HG03469 (cell line): ENCODE measurements around the gene MME.

ENCODE experiments used
- ATAC-seq: cut with Tn5 transposase; IDR thresholded peaks from one replicate; pipeline ENCODE4 v1.9.1; 2021; ENCODE audit warnings: mild to moderate bottlenecking, moderate library complexity, moderate number of reproducible peaks; ENCODE audit not compliant: unreplicated experiment

Gene MME

DNA sequence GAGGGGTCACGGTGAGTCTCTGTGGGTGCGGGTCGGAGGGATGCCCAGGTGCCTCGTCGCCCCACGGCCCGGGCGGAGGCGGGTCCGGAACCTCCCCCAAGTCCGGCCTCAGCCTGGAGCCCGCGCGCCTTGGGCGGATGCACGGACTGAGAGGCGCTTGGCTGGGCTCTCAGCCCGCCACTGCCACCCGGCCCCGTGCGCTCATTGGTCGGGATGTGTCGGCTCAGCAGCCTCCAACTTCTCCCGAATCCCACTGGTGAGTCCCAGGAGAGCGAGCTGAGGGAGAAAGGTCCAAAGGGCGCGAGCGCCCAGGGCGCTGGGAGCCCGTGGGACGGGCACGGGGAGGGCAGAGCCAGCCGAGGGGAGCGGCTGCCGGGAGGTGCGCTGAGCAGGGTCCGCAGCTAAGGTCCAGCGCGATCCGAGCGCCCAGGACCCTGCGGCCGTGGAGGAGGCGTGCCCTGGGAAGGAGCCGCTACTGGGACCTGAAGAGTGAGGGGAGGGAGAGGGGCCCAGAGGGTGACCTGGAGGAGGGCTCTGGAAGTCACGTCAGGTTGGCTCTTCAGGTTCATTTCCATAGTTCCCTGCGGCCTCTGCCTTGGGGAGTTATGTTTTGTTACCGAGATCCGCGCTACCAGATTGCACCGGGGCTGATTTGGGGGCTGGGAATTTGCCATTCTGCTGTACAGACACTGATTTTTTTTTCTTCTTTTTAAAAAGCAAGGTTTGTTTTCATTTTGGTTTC is at the start of gene MME:
Gene MME, plus strand, starts transcription at position 574 of the 742 bp plus-strand sequence. CDS start 3,849 bp downstream, outside the sequence.
- no peak for ATAC-seq

DNA sequence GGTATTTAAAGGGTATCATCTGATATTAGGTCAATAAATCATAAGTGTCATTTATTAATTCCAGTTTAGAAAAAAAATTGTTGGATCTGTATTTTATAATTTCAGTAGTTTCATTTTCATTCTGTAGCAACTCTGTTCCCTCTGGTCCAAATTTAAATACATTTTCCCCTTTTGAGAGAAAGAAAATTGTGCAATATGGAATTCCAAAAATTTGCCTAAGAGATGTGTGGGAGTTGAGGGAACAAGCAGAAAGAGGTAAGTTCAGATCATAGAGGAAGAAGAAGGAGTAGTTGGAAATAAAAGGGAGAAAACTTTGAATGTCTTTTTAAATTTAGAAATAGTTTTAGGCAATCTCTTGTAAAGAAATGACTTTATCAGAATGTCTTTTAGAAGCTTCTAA is 48.9 kb upstream of the MME start:
- no peak for ATAC-seq

DNA sequence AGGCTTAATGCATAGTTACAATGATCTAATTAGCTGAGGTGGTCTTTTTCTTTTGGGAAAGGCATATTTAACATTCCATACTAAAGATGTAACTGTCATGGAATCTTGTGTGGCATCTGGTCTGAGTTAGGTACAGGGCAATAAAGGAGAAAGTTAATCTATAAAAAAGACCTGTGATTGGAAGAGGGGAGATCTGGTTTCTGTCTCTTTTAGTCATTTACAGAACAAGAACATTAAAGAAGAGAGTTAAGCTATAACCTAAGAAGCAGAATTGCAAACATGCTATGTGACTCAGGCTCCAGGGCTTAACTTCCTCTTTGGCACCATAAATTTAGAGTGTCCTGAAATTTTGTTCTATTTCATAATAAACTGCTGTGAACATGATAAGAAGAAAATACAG is 47.2 kb upstream of the MME start:
- no peak for ATAC-seq

GRCh38 chr3:155034786-155035185 is 45.3 kb upstream of the MME start:
- no peak for ATAC-seq

DNA sequence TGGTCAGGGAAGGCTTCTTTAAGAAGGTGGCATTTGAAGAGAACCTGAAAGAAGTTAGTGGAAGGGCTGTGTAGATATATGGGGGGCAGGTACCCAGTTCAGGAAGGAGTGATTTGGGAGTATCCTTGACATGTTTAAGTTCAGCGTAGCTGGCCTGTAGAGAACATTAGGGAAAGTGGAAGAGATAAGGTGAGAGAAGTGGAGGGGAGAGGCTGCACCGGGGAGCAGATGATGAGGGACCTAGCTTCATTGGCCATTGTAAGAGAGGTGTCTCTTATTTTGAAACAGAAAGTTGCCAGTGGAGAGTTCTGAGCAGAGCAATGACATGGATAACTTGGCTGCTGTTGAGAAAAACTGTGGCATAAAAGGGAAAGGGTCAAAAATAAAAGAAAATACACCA is 44.6 kb upstream of the MME start:
- no peak for ATAC-seq

- ATAC-seq, result no peak
Observed at GRCh38 chr3:155037508-155038202, 42.5 kb upstream of the MME start.

GRCh38 chr3:155038203-155038554 is 41.9 kb upstream of the MME start:
- no peak for ATAC-seq

DNA sequence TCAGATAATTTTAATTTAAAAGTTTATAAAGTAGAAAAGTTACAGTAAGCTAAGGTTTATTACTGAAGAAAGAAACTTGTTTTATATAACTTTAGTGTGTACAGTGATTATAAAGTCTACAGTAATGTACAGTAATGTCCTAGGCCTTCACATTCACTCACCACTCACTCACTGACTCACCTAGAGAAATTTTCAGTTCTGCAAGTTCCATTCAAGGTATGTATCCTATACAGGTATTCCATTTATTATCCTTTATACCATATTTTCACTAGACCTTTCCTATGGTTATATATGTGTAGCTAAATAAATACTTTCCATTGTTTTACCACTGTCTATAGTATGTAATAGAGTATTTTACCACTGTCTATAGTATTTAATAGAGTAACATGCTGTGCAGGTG is 33.2 kb upstream of the MME start:
- no peak for ATAC-seq

GRCh38 chr3:155047672-155048071 is 32.4 kb upstream of the MME start:
- ATAC-seq, result no peak

GRCh38 chr3:155049959-155050358 is 30.2 kb upstream of the MME start:
- ATAC-seq, result no peak

DNA sequence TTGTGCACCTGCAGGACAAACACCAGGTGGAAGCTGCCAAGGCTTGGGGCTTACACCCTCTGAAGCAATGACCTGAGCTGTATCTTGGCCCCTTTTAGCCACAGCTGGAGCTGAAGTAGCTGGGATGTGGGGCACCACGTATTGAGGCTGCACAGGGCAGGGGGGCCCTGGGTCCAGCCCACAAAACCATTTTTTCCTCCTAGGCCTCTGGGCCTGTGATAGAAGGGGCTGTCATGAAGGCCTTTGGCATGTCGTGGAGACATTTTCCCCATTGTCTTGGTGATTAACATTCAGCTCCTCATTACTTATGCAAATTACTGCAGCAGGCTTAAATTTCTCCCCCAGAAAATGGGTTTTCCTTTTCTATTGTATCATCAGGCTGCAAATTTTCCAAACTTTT is 27.6 kb upstream of the MME start:
- no peak for ATAC-seq

DNA sequence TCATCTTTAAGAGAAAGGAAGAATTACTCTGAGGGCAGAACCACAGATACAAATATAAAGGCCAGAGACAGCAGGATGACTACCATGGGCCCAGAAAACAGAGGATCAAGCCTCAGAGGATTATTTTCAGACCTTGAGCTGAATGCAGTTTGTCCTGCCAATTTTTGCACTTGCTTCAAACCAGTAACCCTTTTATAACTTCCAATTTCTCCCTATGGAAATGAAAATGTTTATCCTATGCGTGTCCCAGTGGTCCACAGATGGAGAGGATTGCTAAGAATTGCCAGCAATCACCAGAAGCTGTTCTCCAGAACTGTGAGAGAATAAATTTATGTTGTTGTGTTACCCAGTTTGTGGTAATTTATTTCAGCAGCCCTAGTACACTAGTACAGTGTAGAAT is 26.4 kb upstream of the MME start:
- no peak for ATAC-seq

- ATAC-seq, result no peak
Observed at GRCh38 chr3:155064920-155065319, 15.2 kb upstream of the MME start.

DNA sequence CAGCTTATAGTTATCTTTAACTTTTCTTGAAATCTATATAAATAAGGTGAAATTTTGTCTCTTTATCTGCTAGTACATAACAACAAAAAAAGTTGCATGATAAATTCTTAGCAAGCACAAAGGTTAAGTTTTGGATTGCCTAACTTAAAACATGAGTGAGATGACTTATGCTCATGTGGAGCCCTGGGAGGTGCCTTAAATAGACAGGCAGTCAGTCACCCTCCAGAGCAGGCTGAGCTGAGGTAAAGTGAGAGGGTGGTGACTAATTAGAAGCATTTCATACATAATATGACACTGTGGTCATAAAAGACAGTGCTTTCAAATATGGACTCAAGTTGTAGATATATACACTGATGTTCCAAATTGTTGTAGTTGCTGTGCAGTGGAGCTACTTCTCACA is 14.6 kb upstream of the MME start:
- no peak for ATAC-seq

DNA sequence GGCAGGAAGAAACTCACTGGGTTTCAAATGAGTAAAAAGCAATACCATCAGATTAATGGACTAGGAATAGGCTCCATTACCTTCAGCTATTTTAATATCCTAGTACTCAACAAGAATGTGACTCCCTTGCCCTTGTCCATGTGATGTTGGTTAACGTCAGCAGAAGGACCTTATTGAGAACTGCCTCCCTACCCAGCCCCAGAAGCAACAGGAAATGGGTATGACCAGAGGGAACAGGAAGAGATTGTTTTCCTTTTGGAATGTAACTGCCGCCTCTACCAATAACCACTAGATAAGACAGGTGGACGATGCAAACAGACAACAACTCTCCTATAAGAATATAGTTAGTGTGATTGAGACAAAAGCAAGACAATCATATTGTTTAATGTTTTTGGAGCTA is 10.4 kb upstream of the MME start:
- ATAC-seq, result no peak

GRCh38 chr3:155070316-155070715 is 9.8 kb upstream of the MME start:
- no peak for ATAC-seq

GRCh38 chr3:155070932-155071387 is 9.2 kb upstream of the MME start:
- no peak for ATAC-seq

GRCh38 chr3:155075200-155075599 is 4.9 kb upstream of the MME start:
- no peak for ATAC-seq

- no peak for ATAC-seq
Observed at GRCh38 chr3:155076888-155077287, 3.2 kb upstream of the MME start.

- no peak for ATAC-seq
Observed at GRCh38 chr3:155078711-155079467, 1.2 kb upstream of the MME start.

- ATAC-seq, result no peak
Observed at GRCh38 chr3:155079468-155079745, 712 bp upstream of the MME start.

- ATAC-seq, result no peak
Observed at GRCh38 chr3:155080692-155081091, 573 bp downstream of the MME start.
